ENCODE results near the gene ADGRV1. TPM values are rescaled to one million over a fixed set of nuclear protein-coding genes. Genes with fewer than 3 reads are reported as not detected.

The ADGRV1 gene
- total and polyA plus RNA-seq, 9 of the 15 experiments (the other 6 are each of a cell fraction or from before 2014, with no cell fraction given), result 21.7 to 156 (median 58.2) TPM

DNA sequence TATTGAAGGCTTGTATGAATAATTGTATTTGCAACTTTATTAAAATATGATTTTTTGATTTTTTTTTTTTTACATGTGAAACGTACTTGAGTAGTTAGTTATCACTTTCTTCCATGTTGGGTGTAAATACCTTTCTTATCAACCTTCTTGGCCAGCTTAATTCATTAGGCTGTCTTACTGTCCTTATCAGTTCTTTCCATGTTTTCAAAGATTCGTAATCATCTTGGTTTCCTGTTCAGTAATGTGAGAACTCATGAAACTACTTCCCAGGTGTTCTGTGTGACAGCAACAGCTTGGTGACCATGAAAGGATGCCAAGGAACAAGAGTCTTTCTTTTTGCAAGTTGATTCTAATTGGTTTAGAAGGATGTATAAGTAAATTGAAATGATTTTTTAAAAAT is 100.0 kb downstream of the ADGRV1 start (continued):
- TF ChIP-seq MBD2 (IDR thresholded peaks at IDR 0.05; ENCODE audit: borderline replicate concordance, low read depth), result peak; percentile 69
- TF ChIP-seq MECOM (CRISPR knock-in tag; IDR thresholded peaks at IDR 0.05), result 0 out of 2 replicates have a peak, but pooled peaks have one; percentile 38
- TF ChIP-seq, protein P1, sequence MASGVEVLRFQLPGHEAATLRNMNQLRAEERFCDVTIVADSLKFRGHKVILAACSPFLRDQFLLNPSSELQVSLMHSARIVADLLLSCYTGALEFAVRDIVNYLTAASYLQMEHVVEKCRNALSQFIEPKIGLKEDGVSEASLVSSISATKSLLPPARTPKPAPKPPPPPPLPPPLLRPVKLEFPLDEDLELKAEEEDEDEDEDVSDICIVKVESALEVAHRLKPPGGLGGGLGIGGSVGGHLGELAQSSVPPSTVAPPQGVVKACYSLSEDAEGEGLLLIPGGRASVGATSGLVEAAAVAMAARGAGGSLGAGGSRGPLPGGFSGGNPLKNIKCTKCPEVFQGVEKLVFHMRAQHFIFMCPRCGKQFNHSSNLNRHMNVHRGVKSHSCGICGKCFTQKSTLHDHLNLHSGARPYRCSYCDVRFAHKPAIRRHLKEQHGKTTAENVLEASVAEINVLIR (CRISPR knock-in tag; IDR thresholded peaks at IDR 0.05), result 0 out of 2 replicates have a peak, but pooled peaks have one; percentile 31
- peak; percentile 42 for TF ChIP-seq TBP (optimal IDR thresholded peaks at IDR 0.05; ENCODE audit: low read depth, low read length)
- peak; percentile 98 for TF ChIP-seq SMARCA4 (IDR thresholded peaks at IDR 0.05)
- no peak for TF ChIP-seq PRMT5 (CRISPR knock-in tag; IDR thresholded peaks at IDR 0.05)
- peak; percentile 62; the same call in 1 of the 2 replicates for TF ChIP-seq CREB1 (IDR thresholded peaks at IDR 0.05)
- TF ChIP-seq CREB1 (CRISPR knock-in tag; IDR thresholded peaks at IDR 0.05), result no peak
- TF ChIP-seq, protein P2, sequence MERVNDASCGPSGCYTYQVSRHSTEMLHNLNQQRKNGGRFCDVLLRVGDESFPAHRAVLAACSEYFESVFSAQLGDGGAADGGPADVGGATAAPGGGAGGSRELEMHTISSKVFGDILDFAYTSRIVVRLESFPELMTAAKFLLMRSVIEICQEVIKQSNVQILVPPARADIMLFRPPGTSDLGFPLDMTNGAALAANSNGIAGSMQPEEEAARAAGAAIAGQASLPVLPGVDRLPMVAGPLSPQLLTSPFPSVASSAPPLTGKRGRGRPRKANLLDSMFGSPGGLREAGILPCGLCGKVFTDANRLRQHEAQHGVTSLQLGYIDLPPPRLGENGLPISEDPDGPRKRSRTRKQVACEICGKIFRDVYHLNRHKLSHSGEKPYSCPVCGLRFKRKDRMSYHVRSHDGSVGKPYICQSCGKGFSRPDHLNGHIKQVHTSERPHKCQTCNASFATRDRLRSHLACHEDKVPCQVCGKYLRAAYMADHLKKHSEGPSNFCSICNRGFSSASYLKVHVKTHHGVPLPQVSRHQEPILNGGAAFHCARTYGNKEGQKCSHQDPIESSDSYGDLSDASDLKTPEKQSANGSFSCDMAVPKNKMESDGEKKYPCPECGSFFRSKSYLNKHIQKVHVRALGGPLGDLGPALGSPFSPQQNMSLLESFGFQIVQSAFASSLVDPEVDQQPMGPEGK (CRISPR knock-in tag; IDR thresholded peaks at IDR 0.05; ENCODE audit: borderline replicate concordance), result no peak
- TF ChIP-seq NR2F6 (CRISPR knock-in tag; IDR thresholded peaks at IDR 0.05), result no peak
- no peak for TF ChIP-seq MAFG (tag; conservative IDR thresholded peaks at IDR 0.05)
- TF ChIP-seq ZNF124 (CRISPR knock-in tag; IDR thresholded peaks at IDR 0.05), result no peak
- no peak for TF ChIP-seq ZNF134 (CRISPR knock-in tag; conservative IDR thresholded peaks at IDR 0.05)
- TF ChIP-seq, protein P3, sequence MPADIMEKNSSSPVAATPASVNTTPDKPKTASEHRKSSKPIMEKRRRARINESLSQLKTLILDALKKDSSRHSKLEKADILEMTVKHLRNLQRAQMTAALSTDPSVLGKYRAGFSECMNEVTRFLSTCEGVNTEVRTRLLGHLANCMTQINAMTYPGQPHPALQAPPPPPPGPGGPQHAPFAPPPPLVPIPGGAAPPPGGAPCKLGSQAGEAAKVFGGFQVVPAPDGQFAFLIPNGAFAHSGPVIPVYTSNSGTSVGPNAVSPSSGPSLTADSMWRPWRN (IDR thresholded peaks at IDR 0.05; ENCODE audit: low read depth), result peak; percentile 78
- peak; percentile 77 for TF ChIP-seq HDAC2 (IDR thresholded peaks at IDR 0.05)
- no peak for TF ChIP-seq ZNF133 (CRISPR knock-in tag; IDR thresholded peaks at IDR 0.05)
- TF ChIP-seq, protein P4, sequence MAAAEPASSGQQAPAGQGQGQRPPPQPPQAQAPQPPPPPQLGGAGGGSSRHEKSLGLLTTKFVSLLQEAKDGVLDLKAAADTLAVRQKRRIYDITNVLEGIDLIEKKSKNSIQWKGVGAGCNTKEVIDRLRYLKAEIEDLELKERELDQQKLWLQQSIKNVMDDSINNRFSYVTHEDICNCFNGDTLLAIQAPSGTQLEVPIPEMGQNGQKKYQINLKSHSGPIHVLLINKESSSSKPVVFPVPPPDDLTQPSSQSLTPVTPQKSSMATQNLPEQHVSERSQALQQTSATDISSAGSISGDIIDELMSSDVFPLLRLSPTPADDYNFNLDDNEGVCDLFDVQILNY (CRISPR knock-in tag; IDR thresholded peaks at IDR 0.05), result no peak
- no peak for TF ChIP-seq DNMT1 (IDR thresholded peaks at IDR 0.05)
- TF ChIP-seq, protein P5, sequence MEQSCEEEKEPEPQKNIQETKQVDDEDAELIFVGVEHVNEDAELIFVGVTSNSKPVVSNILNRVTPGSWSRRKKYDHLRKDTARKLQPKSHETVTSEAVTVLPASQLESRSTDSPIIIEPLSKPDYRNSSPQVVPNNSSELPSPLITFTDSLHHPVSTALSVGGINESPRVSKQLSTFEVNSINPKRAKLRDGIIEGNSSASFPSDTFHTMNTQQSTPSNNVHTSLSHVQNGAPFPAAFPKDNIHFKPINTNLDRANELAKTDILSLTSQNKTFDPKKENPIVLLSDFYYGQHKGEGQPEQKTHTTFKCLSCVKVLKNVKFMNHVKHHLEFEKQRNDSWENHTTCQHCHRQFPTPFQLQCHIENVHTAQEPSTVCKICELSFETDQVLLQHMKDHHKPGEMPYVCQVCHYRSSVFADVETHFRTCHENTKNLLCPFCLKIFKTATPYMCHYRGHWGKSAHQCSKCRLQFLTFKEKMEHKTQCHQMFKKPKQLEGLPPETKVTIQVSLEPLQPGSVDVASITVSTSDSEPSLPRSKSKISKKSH (CRISPR knock-in tag; IDR thresholded peaks at IDR 0.05), result no peak
- TF ChIP-seq PCBP2 (IDR thresholded peaks at IDR 0.05; ENCODE audit: low read depth, low read length, poor library complexity, severe bottlenecking), result no peak
- TF ChIP-seq, protein P6, sequence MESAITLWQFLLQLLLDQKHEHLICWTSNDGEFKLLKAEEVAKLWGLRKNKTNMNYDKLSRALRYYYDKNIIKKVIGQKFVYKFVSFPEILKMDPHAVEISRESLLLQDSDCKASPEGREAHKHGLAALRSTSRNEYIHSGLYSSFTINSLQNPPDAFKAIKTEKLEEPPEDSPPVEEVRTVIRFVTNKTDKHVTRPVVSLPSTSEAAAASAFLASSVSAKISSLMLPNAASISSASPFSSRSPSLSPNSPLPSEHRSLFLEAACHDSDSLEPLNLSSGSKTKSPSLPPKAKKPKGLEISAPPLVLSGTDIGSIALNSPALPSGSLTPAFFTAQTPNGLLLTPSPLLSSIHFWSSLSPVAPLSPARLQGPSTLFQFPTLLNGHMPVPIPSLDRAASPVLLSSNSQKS (CRISPR knock-in tag; IDR thresholded peaks at IDR 0.05), result no peak
- peak; percentile 77 for TF ChIP-seq BRD9 (IDR thresholded peaks at IDR 0.05; ENCODE audit: low read depth, partially characterized antibody)
- peak; percentile 92; the same call in 1 of the 2 replicates for TF ChIP-seq SMARCC2 (IDR thresholded peaks at IDR 0.05; ENCODE audit: low read depth)
- no peak for TF ChIP-seq ESRRB (CRISPR knock-in tag; IDR thresholded peaks at IDR 0.05; ENCODE audit: borderline replicate concordance)
- TF ChIP-seq TFAM (CRISPR knock-in tag; conservative IDR thresholded peaks at IDR 0.05), result no peak

Measured in K562 (cell line).